Testis (tissue), 3 donors: ENCODE measurements around the gene C3. TPM values are rescaled to one million over a fixed set of nuclear protein-coding genes. Genes with fewer than 3 reads are reported as not detected.

Experiments
- DNase-seq: peaks from one replicate; pipeline ENCODE4 v3.0.0-alpha.2; 2019
- H3K27ac ChIP-seq, 2 donors: fragments of 200-600 bp; sonication (generic); one replicate each; pipeline ENCODE4 v1.5.1; 2019
- H3K27me3 ChIP-seq: fragments of 200-600 bp; sonication (generic); one replicate; pipeline ENCODE4 v1.5.1; 2019
- H3K36me3 ChIP-seq: fragments of 200-600 bp; sonication (generic); one replicate; pipeline ENCODE4 v1.5.1; 2017; ENCODE audit warnings: low read depth; ENCODE audit errors: missing control alignments
- H3K4me1 ChIP-seq: fragments of 200-600 bp; sonication (generic); one replicate; pipeline ENCODE4 v1.5.1; 2019
- H3K4me3 ChIP-seq, 2 donors: fragments of 200-600 bp; sonication (generic); one replicate each; pipeline ENCODE4 v1.5.1; 2017 to 2019
- H3K9me3 ChIP-seq: fragments of 200-600 bp; sonication (generic); one replicate; pipeline ENCODE4 v1.5.1; 2017
- POLR2A ChIP-seq: fragments of 450-650 bp; IDR thresholded peaks from one replicate; pipeline ENCODE4 v1.6.1; 2017; ENCODE audit warnings: antibody characterized with exemption, mild to moderate bottlenecking, moderate library complexity
- WGBS, 2 donors: methylation state at CpG; one replicate each; pipeline ENCODE4 v1.1.5; 2018; 5-methylcytosine and 5-hydroxymethylcytosine counted together
- intact Hi-C: fragments of 100-400 bp; cut with DNase I; formaldehyde crosslinking; loops from one replicate; pipeline ENCODE4 v1.15.1; 2023; ENCODE audit warnings: low total_unique reads
- polyA plus RNA-seq: library from polyadenylated mRNA; stranded (reverse); fragments of 350-450 nt; fragmentation: Illumina TruSeq; extraction: RNeasy Lipid Tissue Mini Kit (QIAGEN cat#74804); gene quantifications from one replicate; pipeline ENCODE4 v1.2.3, GENCODE V29; 2014; ENCODE audit warnings: low read depth, low replicate concordance; ENCODE audit not compliant: insufficient read depth
- total RNA-seq, 2 donors: library from RNA; depleted of rRNA; stranded (reverse); fragments of >200 nt; gene quantifications; one replicate each; pipeline ENCODE4 v1.2.3, GENCODE V29; 2016
- TF ChIP-seq, protein P1 (sequence below), 3 experiments: fragments of 450-650 bp in 2 of 3; fragments of 200-600 bp in 1 of 3; sonication (generic) in 1 of 3; IDR thresholded peaks; one replicate each; pipeline ENCODE4 v1.5.1; 2016 to 2019; ENCODE audit warnings: antibody characterized with exemption in 3 of 3, mild to moderate bottlenecking in 2 of 3, moderate library complexity in 1 of 3

C3 gene
- total and polyA plus RNA-seq, 3 donors from 2014 or later, result 49.5 to 500 (median 131) TPM

DNA sequence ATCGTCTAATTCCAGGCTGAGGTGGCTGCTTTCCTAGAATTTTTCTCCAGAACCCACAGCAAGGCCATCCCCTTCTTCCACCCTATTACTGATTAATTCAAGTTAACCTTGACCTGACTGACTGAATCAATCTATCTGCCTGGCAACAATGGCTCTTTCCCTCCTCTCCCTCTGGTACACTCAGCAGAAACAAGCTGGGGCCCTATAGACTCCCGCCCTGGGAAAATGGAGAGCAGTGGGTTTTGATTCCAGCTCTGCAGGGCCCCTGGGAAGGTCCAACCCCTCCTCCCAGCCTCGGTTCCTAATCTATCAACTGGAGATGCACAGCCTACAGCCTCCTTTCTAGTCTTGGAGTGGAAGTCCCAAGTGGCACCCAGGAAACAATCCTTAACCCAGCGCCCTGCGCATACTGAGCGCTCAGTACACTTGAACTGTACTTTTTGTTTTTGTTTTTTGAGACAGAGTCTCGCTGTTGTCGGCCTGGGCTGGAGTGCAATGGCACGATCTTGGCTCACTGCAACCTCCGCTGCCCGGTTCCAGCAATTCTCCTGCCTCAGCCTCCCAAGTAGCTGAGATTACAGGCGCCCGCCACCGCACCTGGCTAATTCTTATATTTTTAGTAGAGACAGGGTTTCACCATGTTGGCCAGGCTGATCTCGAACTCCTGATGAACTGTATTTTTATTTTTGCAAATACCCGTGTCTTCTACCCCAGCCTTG lies 5.2 kb upstream of the C3 start:
- TF ChIP-seq, protein P1, sequence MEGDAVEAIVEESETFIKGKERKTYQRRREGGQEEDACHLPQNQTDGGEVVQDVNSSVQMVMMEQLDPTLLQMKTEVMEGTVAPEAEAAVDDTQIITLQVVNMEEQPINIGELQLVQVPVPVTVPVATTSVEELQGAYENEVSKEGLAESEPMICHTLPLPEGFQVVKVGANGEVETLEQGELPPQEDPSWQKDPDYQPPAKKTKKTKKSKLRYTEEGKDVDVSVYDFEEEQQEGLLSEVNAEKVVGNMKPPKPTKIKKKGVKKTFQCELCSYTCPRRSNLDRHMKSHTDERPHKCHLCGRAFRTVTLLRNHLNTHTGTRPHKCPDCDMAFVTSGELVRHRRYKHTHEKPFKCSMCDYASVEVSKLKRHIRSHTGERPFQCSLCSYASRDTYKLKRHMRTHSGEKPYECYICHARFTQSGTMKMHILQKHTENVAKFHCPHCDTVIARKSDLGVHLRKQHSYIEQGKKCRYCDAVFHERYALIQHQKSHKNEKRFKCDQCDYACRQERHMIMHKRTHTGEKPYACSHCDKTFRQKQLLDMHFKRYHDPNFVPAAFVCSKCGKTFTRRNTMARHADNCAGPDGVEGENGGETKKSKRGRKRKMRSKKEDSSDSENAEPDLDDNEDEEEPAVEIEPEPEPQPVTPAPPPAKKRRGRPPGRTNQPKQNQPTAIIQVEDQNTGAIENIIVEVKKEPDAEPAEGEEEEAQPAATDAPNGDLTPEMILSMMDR (IDR thresholded peaks at IDR 0.05), result no peak
- TF ChIP-seq POLR2A, result no peak
- 83 to 88% methylated on average over 16 of the region's 16 CpGs for WGBS, 2 donors
- no peak overlapping the region for H3K27ac ChIP-seq
- no peak overlapping the region for H3K4me3 ChIP-seq
- H3K36me3 ChIP-seq, result no peaks in the 10 kb centered on the region
- H3K4me1 ChIP-seq, result peaks cover 9% of the 10 kb centered on the region
- no peaks in the 10 kb centered on the region for H3K27me3 ChIP-seq
- DNase-seq, result no peak
- H3K9me3 ChIP-seq, result no peaks in the 10 kb centered on the region
- intact Hi-C loops, result no loop called here

DNA sequence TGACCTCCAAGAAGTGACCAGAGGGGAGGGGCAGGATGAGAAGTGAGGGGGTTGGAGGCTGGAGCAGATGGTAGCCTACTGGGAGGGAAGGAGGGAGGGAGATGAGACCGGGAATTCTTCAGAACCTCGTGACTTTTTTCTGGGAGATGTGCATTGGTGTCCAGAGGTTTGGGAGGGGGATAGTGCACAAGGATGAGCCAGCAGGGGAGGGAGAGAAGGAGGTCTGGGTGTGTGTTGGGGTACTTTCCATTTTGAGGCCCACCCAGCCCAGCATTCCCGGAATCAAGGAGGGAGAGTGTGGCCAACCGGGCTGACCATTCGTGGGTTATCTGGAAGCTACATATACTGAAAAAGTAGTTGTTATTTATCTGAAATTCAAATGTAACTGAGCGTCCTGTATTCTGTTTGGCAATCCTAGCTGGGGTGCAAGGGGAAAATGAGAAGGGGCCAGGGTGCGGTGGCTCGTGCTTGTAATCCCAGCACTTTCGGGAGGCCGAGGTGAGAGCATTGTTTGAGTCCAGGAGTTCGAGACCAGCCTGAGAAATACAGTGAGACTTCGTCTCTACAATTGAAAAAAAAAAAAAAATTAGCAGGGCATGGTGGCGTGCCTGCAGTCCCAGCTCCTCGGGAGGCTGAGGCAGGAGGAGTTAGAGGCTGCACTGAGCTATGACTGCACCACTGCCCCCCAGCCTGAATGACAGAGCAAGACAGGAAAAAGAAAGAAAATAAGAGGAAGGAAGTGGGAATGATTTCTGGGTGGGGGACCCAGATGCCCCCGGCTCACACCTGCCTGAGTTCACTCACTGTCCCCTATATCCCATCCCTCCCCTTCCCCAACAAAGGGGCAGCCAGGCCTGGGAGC lies 4.4 kb upstream of the C3 start:
- no peaks in the 10 kb centered on the region for H3K9me3 ChIP-seq
- TF ChIP-seq, protein P1 (IDR thresholded peaks at IDR 0.05), result no peak
- no peak for TF ChIP-seq POLR2A
- H3K27me3 ChIP-seq, result no peaks in the 10 kb centered on the region
- intact Hi-C loops, result no loop called here
- WGBS, 2 donors, result 68 to 73% methylated on average over 15 of the region's 15 CpGs
- DNase-seq, result no peak
- H3K4me3 ChIP-seq, result no peak overlapping the region
- no peak overlapping the region for H3K27ac ChIP-seq
- H3K4me1 ChIP-seq, result peaks cover 9% of the 10 kb centered on the region
- H3K36me3 ChIP-seq, result no peaks in the 10 kb centered on the region

DNA sequence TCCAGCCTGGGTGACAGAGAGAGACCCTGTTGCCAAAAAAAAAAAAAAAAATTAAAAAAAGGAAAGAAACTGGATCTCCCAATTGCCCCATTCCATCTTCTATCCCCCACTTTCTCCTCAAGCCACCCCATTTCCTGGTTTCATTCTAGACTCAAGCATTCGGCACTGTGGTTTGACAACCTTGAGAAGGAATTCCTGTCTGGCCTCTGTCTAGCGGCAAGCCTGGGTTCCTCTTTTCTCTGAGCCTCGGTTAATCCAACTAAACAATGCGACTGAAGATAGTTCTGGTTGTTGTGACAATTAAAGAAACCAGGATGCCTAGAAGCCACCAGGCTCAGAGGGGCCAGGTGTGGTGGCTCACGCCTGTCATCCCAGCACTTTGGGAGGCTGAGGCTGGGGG lies 3.3 kb upstream of the C3 start:
- Histone ChIP-seq H3K9me3 (no peaks in the 10 kb centered on the region), H3K4me3 (no peak overlapping the region), H3K27ac (no peak overlapping the region), H3K36me3 (no peaks in the 10 kb centered on the region), H3K27me3 (no peaks in the 10 kb centered on the region), H3K4me1 (peaks cover 9% of the 10 kb centered on the region)
- intact Hi-C loops, result no loop called here
- TF ChIP-seq, protein P1 (IDR thresholded peaks at IDR 0.05), result no peak
- no peak for TF ChIP-seq POLR2A
- 81 to 82% methylated on average over 5 of the region's 5 CpGs for WGBS, 2 donors
- DNase-seq, result no peak

DNA sequence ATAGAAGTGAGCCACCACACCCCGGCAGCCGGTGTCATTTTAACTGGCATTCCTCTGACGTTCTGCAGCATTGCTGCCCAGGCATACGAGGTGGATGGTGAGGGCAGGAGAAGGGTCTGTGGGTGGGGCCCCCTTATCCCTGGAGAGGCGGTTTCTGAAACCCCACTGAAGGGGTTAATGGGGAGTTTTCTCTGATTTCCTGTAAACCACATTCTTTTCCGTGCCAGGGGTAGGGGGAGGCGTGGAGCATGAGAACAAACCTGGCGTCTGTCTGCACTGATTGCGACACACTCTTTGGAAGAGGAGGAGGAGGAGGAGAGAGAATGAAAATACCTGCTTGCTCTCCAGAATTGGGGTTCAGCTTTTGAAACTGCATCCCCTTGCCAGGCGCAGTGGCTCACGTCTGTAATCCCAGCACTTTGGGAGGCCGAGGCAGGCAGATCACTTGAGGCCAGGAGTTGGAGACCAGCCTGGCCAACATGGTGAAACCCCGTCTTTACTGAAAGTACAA lies 2.7 kb upstream of the C3 start:
- Histone ChIP-seq H3K36me3 (no peaks in the 10 kb centered on the region), H3K27me3 (no peaks in the 10 kb centered on the region), H3K4me3 (no peak overlapping the region), H3K4me1 (peaks cover 9% of the 10 kb centered on the region), H3K27ac (no peak overlapping the region), H3K9me3 (no peaks in the 10 kb centered on the region)
- peak; percentile 59 for DNase-seq
- TF ChIP-seq, protein P1 (IDR thresholded peaks at IDR 0.05), result no peak
- TF ChIP-seq POLR2A, result no peak
- WGBS, 2 donors, result 39 to 47% methylated on average over 13 of the region's 13 CpGs
- intact Hi-C loops, result no loop called here
